Measurements from ENCODE around the gene SNAI3.

DNA sequence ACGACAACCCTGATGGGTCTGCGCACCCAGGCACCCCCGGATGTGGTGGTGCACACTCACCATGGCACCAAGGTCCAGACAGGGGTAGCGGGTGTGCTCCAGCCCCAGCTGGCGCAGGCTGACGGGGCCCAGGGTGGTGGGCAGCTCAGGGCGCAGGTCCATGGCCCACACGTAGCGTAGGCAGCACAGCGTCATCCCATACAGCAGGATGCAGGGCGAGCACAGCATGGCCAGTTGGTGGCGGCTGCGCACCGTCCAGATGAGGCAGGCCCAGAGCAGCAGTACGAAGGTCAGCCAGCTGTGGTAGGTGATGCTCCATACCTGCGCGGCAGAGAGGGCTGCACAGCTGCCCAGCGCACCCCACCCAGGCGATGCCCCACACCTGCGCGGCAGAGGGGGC lies 49.8 kb upstream of the SNAI3 start:
- TF ChIP-seq, protein P1, sequence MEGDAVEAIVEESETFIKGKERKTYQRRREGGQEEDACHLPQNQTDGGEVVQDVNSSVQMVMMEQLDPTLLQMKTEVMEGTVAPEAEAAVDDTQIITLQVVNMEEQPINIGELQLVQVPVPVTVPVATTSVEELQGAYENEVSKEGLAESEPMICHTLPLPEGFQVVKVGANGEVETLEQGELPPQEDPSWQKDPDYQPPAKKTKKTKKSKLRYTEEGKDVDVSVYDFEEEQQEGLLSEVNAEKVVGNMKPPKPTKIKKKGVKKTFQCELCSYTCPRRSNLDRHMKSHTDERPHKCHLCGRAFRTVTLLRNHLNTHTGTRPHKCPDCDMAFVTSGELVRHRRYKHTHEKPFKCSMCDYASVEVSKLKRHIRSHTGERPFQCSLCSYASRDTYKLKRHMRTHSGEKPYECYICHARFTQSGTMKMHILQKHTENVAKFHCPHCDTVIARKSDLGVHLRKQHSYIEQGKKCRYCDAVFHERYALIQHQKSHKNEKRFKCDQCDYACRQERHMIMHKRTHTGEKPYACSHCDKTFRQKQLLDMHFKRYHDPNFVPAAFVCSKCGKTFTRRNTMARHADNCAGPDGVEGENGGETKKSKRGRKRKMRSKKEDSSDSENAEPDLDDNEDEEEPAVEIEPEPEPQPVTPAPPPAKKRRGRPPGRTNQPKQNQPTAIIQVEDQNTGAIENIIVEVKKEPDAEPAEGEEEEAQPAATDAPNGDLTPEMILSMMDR (conservative IDR thresholded peaks at IDR 0.05; ENCODE audit: low read depth, low read length), result no peak
- TF ChIP-seq BHLHE40 (IDR thresholded peaks at IDR 0.05; ENCODE audit: low read depth, low read length) (no peak), POLR2A (IDR thresholded peaks at IDR 0.05; ENCODE audit: low read depth, low read length) (no peak), RFX5 (IDR thresholded peaks at IDR 0.05; ENCODE audit: low read depth, low read length) (no peak), RAD21 (IDR thresholded peaks at IDR 0.05; ENCODE audit: low read length) (no peak), CEBPB (IDR thresholded peaks at IDR 0.05; ENCODE audit: low read depth, low read length) (no peak), SMC3 (IDR thresholded peaks at IDR 0.05; ENCODE audit: low read depth, low read length) (no peak), MAZ (IDR thresholded peaks at IDR 0.05; ENCODE audit: borderline replicate concordance, low read depth, low read length) (no peak), MAFK (IDR thresholded peaks at IDR 0.05; ENCODE audit: low read depth, low read length) (no peak)
- TF ChIP-seq, protein P2, sequence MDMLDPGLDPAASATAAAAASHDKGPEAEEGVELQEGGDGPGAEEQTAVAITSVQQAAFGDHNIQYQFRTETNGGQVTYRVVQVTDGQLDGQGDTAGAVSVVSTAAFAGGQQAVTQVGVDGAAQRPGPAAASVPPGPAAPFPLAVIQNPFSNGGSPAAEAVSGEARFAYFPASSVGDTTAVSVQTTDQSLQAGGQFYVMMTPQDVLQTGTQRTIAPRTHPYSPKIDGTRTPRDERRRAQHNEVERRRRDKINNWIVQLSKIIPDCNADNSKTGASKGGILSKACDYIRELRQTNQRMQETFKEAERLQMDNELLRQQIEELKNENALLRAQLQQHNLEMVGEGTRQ (IDR thresholded peaks at IDR 0.05; ENCODE audit: low read depth, low read length), result no peak

Data from IMR-90 (cell line).